ENCODE results near the gene BCL3.
"Not testable (repeated sequence)": the region's sequence is repeated elsewhere in the genome, so short reads cannot be mapped to it uniquely, and the experiment has no call there.

BCL3 gene

DNA sequence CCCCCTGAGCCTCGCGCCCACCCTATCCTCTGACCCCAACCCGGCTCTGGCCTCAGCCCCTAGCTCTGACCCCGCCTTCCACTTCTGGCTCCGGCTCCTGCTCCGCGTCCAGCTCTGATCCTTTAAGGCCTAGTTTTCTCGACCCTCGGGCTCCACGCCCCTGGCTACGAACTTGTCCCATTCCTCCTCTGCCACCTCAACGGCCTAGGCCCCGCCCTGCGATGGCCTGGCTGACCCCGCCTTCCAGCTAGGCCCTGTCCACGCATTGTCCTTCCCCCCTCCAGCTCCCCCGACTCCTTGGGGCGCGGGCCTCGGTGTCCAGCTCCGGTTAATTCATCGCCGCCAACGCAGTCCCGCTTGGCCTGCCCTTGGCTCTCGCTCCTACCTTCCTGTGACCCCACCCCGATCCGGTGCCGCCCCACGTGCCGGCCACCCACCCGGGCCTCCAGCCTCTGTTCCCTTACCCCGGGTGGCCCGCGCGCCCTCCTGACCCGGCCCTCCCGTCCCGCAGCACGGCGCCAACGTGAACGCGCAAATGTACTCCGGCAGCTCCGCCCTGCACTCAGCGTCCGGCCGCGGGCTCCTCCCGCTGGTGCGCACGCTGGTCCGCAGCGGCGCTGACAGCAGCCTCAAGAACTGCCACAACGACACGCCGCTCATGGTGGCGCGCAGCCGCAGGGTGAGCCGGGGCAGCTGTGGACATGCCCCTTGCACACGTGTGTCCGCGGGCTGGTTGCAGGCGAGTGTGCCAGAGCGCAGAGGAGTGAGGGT, 9.4 kb downstream of the BCL3 start:
- DNase-seq (ENCODE audit: low spot score): peak; percentile 85

DNA sequence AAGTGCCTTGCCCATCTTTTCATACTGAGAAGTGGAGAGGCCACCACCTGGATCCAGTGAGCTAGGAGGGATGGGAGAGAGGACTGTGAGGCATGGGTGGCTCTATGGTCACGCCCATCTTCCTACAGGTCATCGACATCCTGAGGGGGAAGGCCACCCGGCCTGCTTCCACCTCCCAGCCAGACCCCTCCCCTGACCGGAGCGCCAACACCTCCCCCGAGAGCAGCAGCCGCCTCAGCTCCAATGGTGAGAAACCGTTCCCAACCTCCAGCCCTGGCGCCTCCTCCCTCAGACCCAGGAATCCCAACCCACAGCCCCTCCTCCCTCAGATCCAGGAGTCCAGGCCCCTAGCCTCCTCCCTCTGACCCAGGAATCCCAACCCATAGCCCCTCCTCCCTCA, 10.1 kb downstream of the BCL3 start:
- no peak for DNase-seq (ENCODE audit: low spot score)

DNA sequence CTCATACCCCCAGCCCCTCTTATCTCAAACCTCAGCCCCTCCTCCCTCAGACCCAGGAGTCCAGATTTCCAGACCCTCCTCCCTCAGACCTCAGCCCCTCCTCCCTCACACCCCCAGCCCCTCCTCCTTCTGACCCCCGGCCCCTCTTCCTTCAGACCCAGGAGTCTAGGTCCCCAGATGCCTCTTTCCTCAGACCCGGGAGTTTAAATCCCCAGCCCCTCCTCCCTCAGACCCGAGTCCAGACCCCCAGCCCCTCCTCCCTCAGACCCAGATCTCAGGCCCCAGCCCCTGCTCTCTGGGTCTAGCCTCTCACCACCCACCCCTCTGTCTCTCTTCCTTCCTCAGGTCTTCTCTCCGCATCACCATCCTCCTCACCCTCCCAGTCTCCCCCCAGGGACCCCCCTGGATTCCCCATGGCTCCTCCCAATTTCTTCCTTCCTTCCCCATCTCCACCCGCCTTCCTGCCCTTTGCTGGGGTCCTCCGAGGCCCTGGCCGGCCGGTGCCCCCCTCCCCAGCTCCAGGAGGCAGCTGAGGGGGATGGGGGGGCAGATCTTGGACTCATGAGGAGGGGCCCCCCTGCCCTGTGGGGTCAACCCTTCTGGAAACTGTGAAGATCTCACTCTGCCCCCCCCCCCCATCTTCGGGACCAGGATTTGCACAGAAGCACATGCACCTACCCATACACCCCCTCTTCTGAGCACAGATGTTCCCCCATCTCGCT, 10.7 kb downstream of the BCL3 start:
- DNase-seq (ENCODE audit: low spot score): no peak

DNA sequence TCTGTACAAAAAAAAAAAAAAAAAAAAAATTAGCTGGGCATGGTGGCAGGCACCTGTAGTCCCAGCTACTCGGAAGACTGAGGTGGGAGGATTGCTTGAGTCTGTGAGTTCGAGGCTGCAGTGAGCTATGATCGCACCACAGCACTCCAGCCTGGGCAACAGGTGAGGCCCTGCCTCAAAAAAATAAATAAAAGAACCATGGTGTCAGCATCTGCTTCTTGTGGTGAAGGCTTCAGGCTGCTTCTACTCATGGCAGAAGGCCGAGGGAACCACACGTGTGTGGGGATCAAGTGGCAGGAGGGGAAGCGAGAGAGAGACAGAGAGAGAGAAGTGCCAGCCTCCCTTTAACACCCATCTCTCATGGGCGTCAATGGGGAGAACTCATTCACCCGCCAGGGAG, 13.5 kb downstream of the BCL3 start:
- DNase-seq (ENCODE audit: low spot score): no peak

DNA sequence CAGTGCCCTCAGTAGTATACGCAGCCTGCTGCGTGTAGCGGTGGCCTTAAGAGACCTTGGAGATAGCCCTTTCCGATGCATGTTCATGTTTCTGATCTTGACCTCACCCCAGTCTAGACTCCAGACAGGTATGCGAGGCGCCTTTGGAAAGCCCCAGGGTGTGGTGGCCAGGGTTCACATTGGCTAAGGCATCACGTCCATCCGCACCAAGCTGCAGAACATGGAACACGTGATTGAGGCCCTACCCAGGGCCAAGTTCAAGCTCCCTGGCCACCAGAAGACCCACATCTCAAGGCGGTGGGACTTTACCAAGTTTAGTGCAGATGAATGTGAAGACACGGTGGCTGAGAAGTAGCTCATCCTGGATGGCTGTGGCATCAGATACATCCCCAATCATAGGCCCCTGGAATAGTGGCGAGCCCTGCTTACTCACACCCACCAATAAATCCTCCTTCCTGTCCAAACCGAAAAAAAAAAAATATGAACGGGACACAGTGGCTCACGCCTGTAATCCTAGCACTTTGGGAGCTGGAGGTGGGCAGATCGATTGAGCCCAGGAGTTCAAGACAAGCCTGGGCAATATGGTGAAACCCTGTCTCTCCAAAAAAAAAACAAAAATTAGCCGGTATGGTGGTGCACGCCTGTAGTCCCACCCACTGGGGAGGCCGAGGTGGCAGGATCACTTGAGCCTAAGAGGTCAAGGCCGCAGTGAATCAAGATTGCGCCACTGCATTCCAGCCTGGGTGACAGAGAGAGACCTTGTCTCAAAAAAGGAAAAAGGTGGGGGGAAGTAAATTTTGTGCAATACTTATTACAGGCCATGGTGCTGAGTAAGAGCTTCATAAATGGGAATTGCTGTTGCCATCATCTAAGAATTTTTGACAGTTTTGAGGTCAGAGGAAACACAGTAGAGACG, 16.8 kb downstream of the BCL3 start:
- DNase-seq (ENCODE audit: low spot score): no peak

DNA sequence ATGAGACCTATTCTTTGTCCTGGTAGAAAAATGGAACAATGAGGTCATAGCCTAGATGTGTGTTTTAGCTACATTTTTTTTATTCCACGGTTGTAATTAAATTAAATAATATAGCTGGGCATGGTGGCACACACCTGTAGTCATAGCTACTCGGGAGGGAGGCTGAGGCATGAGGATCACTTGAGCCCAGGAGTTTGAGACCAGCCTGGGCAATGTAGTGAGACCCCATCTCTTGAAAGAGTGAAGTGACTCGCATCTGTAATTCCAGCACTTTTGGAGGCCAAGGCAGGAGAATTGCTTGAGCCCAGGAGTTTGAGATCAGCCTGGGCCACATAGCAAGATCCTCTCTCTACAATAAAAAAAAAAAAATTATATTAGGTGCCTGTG, 17.4 kb downstream of the BCL3 start:
- DNase-seq (ENCODE audit: low spot score): no peak

DNA sequence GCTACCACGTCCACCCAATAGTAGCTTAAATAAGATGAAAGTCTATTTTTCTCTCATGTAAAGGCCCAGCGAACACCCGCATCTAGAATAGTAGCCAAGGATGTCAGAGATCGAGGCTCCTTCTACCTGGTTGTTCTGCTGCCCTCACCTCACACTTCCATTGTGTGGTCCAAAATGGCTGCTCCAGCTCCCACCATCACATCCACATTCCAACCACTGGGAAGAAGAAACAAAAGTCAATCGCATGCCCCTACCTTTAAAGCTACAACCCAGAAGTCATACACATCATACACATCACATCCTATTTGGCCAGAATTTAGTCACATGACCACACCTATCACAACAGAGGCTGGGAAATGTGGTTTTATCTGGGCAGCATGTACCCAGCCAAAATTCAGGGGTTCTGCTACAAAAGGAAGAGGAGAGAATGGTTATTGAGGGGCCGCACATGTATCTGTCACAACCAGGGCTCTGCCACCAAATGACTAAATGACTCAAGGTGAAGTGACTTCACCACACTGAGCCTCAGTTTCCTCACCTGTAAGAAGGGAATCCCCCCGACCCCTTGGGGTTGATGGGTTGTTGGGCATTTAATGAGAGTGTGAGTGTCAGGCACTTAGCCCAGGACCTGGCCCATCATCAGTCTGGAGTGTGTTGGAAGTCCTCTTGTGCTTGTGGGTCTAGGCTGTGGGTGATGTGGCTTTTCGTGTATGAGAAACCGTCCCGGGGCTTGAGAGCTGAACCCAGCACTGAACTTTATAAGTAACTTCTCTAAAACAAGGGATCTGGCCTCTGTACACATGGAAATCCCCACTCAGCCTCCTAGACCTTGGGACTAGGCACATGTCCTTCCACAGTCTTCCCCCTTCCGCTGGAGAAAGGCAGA, 19.0 kb downstream of the BCL3 start:
- no peak for DNase-seq (ENCODE audit: low spot score)

DNA sequence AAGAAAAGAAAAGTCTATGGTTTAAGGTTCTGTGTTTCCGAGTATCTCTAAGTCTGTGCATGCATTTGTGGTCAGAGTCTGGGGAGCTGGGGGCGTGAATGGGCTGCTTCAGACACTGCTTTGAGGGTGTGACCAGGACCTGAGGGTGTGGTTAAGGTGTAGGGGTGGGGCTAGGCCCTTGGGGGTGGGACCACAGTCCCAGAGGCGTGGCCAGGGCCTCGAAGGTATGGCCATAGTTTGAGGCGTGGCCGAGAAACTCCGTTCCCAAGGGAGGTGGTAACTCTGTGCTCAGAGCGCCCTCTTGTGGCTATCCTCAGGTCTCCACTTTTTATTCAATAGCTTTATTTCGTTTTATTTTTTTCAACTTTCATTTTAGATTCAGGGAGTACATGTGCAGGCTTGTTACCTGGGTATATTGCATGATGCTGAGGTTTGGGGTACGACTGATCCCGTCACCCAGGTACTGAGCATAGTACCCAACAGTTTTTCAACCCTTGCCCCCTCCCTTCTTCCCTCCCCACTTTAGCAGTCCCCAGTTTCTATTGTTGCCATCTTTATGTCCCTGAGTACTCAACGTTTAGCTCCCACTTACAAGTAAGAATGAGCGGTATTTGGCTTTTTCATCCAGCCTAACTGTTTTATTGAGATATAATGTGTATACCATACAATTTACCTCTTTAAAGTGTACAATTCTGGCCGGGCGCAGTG, 22.2 kb downstream of the BCL3 start:
- DNase-seq (ENCODE audit: low spot score): peak; percentile 93

DNA sequence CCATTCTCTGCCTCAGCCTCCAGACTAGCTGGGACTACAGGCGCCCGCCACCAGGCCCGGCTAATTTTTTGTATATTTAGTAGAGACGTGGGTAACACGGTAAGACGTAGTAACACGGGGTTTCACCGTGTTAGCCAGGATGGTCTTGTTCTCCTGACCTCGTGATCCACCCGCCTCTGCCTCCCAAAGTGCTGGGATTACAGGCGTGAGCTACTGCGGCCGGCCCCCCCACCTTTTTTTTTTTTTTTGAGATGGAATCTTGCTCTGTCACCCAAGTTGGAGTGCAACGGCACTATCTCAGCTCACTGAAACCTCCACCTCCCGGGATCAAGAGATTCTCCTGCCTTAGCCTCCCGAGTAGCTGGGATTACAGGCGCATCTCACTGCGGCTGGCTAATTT, 23.6 kb downstream of the BCL3 start:
- DNase-seq (ENCODE audit: low spot score): not testable (repeated sequence)

DNA sequence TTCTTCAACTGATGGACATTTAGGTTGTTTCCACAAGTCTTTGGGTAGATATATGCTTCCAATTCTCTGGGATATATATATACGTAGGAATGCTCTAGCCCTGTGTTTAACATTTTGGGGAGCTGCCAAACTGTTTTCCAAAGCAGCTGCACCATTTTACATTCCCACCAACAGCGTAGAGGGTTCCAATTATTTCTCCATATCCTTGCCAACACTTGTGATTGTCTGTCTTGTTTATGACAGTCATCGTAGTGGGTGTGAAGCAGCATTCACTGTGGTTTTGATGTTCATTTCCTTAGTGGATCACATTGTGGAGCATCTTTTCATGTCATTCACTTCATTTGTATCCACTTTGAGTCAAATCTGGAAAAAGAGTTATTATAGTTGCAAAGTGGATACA, 24.5 kb downstream of the BCL3 start:
- DNase-seq (ENCODE audit: low spot score): no peak

DNA sequence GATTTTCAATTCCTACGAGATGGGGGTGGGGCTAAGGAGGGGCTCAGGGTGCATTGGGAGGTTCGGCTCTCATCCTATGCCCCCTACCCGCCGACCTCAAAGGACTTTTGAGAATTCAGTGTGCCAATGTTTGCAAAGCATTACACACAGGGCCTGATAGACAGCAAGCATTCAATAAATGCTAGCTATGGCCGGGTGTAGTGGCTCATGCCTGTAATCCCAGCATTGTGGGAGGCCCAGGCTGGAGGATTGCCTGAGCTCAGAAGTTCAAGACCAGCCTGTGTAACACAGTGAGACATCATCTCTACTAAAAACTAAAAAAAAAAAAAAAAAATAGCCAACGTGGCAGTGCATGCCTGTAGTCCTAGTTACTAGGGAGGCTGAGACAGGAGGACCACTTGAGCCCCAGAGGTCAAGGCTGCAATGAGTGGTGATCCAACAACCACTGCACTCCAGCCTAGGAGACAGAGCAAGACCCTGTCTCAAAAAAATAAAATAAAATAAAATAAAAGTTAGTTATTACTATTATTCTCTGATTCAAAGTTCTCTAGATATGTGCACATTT, 27.2 kb downstream of the BCL3 start:
- DNase-seq (ENCODE audit: low spot score): no peak

DNA sequence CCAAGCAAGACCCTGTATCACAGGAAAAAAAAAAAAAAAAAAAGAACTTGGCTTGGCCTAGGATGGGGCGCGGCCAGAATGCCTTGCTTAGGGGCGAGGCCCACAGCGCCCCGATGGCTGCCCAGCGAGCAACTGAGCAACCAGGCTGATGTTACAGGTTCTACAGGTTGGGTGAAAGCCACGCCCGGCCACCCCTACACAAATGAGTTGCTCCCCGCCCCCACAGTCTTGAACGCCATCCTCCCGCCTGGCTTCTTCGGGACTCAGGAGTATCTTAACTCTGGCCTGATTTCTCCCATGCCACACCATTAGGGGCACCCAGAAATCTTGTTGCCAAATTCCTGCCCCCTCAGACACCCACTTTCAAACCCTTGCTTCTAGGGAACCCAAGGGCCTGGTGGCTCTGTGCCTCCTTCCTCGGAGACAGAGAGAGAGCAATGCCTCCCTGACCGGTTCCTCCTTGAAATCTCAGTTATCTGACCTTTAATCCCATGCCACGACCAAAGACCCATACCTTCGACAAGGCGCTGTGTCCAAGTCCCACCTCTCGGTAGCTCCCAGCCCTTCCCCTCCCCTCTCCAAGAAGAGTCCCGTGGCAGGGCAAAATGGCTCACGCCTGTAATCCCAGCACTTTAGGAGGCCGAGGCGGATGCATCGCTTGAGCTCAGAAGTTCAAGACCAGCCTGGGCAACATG, 28.0 kb downstream of the BCL3 start:
- no peak for DNase-seq (ENCODE audit: low spot score)

DNA sequence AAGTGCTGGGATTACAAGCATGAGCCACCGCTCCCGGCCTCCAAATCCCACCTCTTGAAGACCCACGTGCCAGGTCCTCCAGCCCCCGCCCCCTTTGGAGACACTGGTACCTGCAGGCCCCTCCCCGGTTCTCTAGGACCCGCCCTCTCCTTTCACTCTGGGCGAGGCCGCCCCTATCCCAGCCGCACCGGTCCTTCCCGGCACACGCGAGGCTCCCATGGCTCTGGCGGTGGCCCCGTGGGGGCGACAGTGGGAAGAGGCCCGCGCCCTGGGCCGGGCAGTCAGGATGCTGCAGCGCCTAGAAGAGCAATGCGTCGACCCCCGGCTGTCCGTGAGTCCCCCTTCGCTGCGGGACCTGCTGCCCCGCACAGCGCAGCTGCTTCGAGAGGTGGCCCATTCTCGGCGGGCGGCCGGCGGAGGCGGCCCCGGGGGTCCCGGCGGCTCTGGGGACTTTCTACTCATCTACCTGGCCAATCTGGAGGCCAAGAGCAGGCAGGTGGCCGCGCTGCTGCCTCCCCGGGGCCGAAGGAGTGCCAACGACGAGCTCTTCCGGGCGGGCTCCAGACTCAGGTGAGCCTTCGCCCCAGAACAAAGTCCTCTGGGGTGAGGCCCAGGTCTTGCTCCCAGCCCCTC, 29.3 kb downstream of the BCL3 start, which contains the start of gene CBLC:
Gene CBLC (plus strand): TSS at position 176 of the 633 bp plus-strand sequence. CDS start 42 bp downstream, at position 218.
- DNase-seq (ENCODE audit: low spot score): peak; percentile 77

DNA sequence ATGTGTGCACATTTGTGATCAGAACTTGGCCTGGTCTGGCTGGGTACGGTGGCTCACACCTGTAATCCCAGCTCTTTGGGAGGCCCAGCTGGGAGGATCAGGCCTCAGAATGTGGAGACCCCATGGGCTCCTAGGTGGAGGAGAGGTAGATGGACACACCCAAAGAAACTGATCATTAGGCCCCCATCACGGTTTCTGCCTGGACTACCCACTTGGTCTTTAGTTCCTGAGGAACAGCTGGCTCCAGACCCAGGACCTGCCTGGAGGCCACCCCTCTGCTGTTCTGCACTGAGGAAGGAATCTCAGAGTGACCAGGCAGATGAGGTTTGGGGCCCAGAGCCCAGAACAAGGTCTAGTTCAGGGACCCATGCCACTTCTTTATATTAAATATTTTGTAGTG, 30.6 kb downstream of the BCL3 start:
- DNase-seq (ENCODE audit: low spot score): no peak

DNA sequence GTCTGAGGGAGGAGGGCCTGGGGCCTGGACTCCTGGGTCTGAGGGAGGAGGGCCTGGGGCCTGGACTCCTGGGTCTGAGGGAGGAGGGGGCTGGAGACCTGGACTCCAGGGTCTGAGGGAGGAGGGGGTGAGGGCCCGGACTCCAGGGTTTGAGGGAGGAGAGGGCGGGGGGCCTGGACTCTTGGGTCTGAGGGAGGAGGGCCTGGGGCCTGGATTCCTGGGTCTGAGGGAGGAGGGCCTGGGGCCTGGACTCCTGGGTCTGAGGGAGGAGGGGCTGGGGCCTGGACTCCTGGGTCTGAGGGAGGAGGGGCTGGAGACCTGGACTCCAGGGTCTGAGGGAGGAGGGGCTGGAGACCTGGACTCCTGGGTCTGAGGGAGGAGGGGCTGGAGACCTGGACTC, 33.2 kb downstream of the BCL3 start:
- DNase-seq (ENCODE audit: low spot score): not testable (repeated sequence)

DNA sequence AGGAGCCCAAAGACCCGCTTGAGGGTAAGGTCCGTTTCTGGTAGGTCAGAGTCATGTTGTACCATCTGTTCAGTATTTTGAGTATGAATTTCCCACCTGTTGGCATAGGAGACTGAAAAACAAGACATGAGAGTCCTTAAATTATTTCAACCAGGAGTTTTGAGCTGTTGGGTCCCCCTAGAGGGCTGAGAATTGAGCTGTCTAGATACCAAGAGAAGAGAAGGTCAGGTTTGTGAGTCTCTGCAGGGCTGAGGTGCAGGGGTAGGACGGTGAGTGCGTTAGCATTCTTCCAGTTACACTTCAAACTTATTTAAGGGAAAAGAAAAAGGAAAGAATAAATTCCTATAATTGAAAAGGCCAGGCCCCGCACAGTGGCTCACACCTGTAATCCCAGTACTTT, 34.2 kb downstream of the BCL3 start:
- DNase-seq (ENCODE audit: low spot score): no peak

DNA sequence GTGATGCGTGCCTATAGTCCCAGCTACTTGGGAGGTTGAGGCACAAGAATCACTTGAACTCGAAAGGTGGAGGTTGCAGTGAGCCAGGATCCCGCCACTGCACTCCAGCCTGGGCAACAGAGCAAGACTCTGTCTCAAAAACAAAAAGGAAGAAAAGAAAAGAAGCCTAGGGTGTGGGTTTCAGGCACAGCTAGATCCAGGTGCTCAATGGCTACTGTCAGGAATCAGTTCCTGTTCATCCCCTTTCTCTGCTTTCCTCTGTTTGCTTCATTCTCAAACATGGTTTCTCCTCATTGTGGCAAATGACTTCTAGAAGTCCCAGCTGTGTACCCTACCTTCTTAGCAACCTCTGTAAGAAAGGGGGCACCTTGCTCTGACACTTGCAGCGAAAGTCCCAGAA, 35.0 kb downstream of the BCL3 start:
- DNase-seq (ENCODE audit: low spot score): no peak

DNA sequence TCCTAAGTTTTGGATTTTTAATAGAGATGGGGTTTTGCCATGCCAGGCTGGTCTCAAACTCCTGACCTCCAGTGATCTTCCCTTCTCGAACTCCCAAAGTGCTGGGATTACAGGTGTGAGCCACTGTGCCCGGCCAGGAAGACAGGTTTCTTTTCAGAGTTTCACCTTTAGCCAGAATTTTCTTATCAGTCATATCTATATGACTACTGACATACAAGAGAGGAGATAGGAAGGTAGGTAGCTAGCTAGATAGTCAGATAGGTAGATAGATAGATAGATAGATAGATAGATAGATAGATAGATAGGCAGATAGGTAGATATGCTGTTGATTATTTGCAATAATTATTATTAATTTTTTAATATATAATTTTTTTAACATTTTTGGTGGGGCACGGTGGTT, 36.8 kb downstream of the BCL3 start:
- DNase-seq (ENCODE audit: low spot score): no peak

DNA sequence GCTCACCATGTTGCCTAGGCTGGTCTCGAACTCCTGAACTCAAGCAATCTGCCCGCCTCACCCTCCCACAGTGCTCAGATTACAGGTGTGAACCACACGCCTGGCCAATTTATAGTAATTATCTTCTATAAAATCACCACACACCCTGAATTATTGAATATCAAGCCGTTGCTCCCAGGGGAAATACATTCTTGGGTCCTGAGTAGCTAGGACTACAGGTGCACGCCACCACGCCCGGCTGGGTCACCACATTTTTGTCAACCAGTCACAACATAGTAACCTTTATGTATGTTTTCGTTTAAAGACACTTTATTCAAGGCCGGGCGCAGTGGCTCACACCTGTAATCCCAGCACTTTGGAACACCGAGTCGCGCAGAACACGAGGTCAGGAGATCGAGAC, 37.5 kb downstream of the BCL3 start:
- DNase-seq (ENCODE audit: low spot score): no peak
